Uterus (tissue), 4 donors: ENCODE measurements around the gene SH2B2. TPM values are rescaled to one million over a fixed set of nuclear protein-coding genes. Genes with fewer than 3 reads are reported as not detected.

Experiments
- microRNA-seq: library from miRNA; unstranded; fragments of <30 nt; microRNA quantifications from one replicate; pipeline ENCODE4, GENCODE V29; 2016; ENCODE audit warnings: borderline microRNAs expressed, borderline replicate concordance
- small RNA-seq: library from RNA; depleted of rRNA; stranded (forward); fragments of <200 nt; gene quantifications from one replicate; pipeline ENCODE3, GENCODE V24; 2016
- total RNA-seq, 4 donors: library from RNA; depleted of rRNA in 3 of 4; stranded (reverse); fragments of >200 nt in 3 of 4; gene quantifications; one replicate each; pipeline versions ENCODE4 v1.1.0 to v1.2.4, GENCODE V29; 2014 to 2023
- donor health status: DM: yes; HTN: yes; CAD: no.

The SH2B2 gene
- total RNA-seq, 4 donors from 2014 or later, result 0.77 to 13.8 (median 9.4) TPM; not detected in 1

Small RNA genes within 50 kb of the gene (microRNA-seq; reads per million reads assigned to microRNA genes)
- not detected for gene MIR4285

Small RNA genes within 50 kb of the gene (small RNA-seq; reads per million reads assigned to genes)
- not detected for gene AC005088.1
- gene MIR4285, result not detected
- not detected for gene RF00019

Other genes with a start within 250 kb of the SH2B2 start
- gene SPDYE6, start 69.6 kb downstream of the SH2B2 start, total RNA-seq, result not detected
- 10 to 100 TPM; 16.1 to 36.6 (median 25.4) TPM for gene PRKRIP1, start 109.5 kb downstream of the SH2B2 start, total RNA-seq
- 10 to 100 TPM; 15.6 to 48.9 (median 39.0) TPM for gene ORAI2, start 146.7 kb downstream of the SH2B2 start, total RNA-seq
- gene ALKBH4, start 178.0 kb downstream of the SH2B2 start, total RNA-seq, result 10 to 100 TPM in 3 of 4 donors, 1 to 10 TPM in 1; 8.7 to 31.3 (median 15.8) TPM
- gene LRWD1, start 178.1 kb downstream of the SH2B2 start, total RNA-seq, result 10 to 100 TPM; 16.7 to 25.6 (median 22.4) TPM
- gene POLR2J, start 192.1 kb downstream of the SH2B2 start, total RNA-seq, result 10 to 100 TPM in 3 of 4 donors, 1 to 10 TPM in 1; 8.2 to 38.8 (median 14.0) TPM
- gene RASA4B, start 230.9 kb downstream of the SH2B2 start, total RNA-seq, result 10 to 100 TPM; 10.8 to 59.0 (median 21.2) TPM